Astrocyte (in vitro differentiated cells and primary cell): Measurements from ENCODE around the gene MCTP2.

ENCODE experiments used
- CTCF ChIP-seq: IDR thresholded peaks from 2 replicates; pipeline ENCODE4 v1.5.1; 2011; ENCODE audit warnings: low read depth, mild to moderate bottlenecking, inconsistent platforms, low read length, moderate library complexity; ENCODE audit not compliant: insufficient read depth
- EZH2 ChIP-seq: IDR thresholded peaks from 2 replicates; pipeline ENCODE4 v1.6.1; 2012; ENCODE audit warnings: mild to moderate bottlenecking, low read length, inconsistent platforms; ENCODE audit not compliant: insufficient read depth

- TF ChIP-seq EZH2 (no peak), CTCF (no peak)
These were observed 73.8 kb downstream of the MCTP2 start for GRCh38 chr15:94305133-94305532.
